ENCODE results near the gene ARHGAP24.

- TF ChIP-seq TAF1 (IDR thresholded peaks at IDR 0.05; ENCODE audit: borderline replicate concordance, insufficient read depth, low read length) (no peak), REST (IDR thresholded peaks at IDR 0.05; ENCODE audit: insufficient read depth in 1 of 2, low read depth in 2 of 2, low read length in 2 of 2) (no peak), POLR2AphosphoS5 (IDR thresholded peaks at IDR 0.05; ENCODE audit: low read depth, low read length) (no peak)
These were observed 309.4 kb downstream of the ARHGAP24 start for GRCh38 chr4:85784348-85784747.
